Measurements from ENCODE around the gene RARRES2. TPM values are rescaled to one million over a fixed set of nuclear protein-coding genes. Genes with fewer than 3 reads are reported as not detected.

RARRES2 gene
- total RNA-seq, 2 experiments from 2014 or later, result not detected

DNA sequence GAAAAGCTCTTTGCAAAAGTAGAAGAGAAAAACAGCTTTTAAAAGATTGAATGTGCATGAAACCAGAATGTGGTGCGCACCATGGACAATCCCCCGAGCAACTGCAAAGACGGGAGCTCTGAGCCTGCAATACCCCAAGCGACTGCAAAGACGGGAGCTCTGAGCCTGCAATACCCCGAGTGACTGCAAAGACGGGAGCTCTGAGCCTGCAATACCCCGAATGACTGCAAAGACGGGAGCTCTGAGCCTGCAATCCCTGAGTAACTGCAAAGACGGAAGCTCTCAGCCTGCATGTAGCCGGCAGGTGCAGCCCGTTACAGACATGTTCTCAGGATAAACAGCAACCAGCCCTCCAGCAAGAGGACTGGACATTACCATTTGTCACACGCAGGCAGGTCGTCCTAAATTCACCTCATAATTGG lies 43.9 kb upstream of the RARRES2 start:
- H3K36me3 ChIP-seq (ENCODE audit: insufficient read depth, low read length), result no peaks in the 10 kb centered on the region
- no peak for TF ChIP-seq EZH2phosphoT487 (IDR thresholded peaks at IDR 0.05; ENCODE audit: borderline replicate concordance, low read depth, low read length)
- TF ChIP-seq, protein P1, sequence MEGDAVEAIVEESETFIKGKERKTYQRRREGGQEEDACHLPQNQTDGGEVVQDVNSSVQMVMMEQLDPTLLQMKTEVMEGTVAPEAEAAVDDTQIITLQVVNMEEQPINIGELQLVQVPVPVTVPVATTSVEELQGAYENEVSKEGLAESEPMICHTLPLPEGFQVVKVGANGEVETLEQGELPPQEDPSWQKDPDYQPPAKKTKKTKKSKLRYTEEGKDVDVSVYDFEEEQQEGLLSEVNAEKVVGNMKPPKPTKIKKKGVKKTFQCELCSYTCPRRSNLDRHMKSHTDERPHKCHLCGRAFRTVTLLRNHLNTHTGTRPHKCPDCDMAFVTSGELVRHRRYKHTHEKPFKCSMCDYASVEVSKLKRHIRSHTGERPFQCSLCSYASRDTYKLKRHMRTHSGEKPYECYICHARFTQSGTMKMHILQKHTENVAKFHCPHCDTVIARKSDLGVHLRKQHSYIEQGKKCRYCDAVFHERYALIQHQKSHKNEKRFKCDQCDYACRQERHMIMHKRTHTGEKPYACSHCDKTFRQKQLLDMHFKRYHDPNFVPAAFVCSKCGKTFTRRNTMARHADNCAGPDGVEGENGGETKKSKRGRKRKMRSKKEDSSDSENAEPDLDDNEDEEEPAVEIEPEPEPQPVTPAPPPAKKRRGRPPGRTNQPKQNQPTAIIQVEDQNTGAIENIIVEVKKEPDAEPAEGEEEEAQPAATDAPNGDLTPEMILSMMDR (conservative IDR thresholded peaks at IDR 0.05; ENCODE audit: low read length), result no peak
- no TSS peak for BruUV-seq (replicated peaks)
- no peak overlapping the region for H3K4me2 ChIP-seq (ENCODE audit: low read length)
- CTCF ChIA-PET (ENCODE audit: unreplicated experiment), result no interaction called here
- intact Hi-C loops (cut with micrococcal nuclease; ENCODE audit: unreplicated experiment), result no loop called here
- H3K9me3 ChIP-seq (ENCODE audit: low read length), result no peaks in the 10 kb centered on the region
- no peak overlapping the region for H2AFZ ChIP-seq (ENCODE audit: low read length)
- no peak overlapping the region for H3K27ac ChIP-seq (ENCODE audit: low read depth, low read length, poor library complexity, severe bottlenecking)
- no peak overlapping the region for H3K4me3 ChIP-seq (ENCODE audit: low read depth, low read length, poor library complexity, severe bottlenecking)
- H3K9me2 ChIP-seq (ENCODE audit: insufficient read depth, low read length), result no peaks in the 10 kb centered on the region
- DNase-seq (ENCODE audit: low spot score), result no peak
- H4K20me1 ChIP-seq (ENCODE audit: insufficient read depth, low read length), result no peaks in the 10 kb centered on the region
- peaks cover 32% of the 10 kb centered on the region for H3K4me1 ChIP-seq (ENCODE audit: insufficient read depth, low read length, poor library complexity, severe bottlenecking)
- POLR2A ChIA-PET, result interaction anchor here (1.0 to 1.4 kb wide), 2 partner anchors 17 to 21 kb away, joined by 4 to 5 read pairs; no protein-coding TSS in a partner anchor
- no peaks in the 10 kb centered on the region for H3K79me2 ChIP-seq (ENCODE audit: insufficient read depth, low read depth, low read length)

DNA sequence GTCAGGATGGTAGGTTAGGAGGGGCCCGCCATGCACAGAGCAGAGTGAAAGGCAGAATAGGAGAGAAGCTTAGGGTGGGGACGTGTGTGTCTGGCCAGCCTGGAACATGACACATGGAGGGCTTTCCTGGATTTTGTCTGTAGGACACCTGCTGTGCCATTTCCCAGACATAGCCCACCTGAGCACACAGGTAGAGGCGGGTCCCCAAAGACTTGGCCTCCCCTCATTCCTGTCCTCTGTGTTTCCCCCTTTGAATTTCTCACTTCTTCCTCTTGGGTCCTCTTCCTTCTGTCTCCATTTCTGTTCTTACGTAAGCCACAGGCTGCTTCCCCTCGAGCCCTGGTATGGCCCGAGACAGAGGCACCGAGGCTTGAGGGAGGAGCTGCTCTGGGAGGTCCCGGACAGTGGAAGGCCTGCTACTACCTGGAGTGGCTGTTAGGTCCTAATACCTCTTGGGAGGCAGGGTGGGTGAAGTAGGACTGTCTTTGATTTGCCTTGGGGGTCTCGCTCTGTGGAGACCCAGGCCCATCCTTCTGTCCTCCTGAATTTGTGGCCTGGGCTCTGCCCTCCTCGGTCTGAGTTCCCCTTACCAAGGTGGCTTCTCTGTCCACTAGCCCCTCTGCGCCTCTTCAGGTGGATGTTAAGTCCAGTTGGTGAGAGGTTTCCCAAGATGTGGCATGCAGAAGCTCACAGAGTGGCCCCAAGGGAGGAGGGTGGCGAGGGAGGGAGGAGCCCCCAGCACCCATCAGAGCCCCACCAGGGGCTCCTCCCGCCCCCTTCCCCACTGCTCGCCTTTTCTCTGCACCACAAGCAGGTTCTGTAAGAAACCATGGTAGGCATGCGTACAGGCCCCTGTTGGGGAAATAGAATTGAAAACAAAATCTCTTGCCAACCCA lies 43.2 kb upstream of the RARRES2 start:
- TF ChIP-seq, protein P1 (conservative IDR thresholded peaks at IDR 0.05; ENCODE audit: low read length), result no peak
- TF ChIP-seq EZH2phosphoT487 (IDR thresholded peaks at IDR 0.05; ENCODE audit: borderline replicate concordance, low read depth, low read length), result no peak
- Histone ChIP-seq H4K20me1 (ENCODE audit: insufficient read depth, low read length) (no peaks in the 10 kb centered on the region), H3K4me3 (ENCODE audit: low read depth, low read length, poor library complexity, severe bottlenecking) (no peak overlapping the region), H3K9me2 (ENCODE audit: insufficient read depth, low read length) (no peaks in the 10 kb centered on the region), H3K9me3 (ENCODE audit: low read length) (no peaks in the 10 kb centered on the region), H3K79me2 (ENCODE audit: insufficient read depth, low read depth, low read length) (no peaks in the 10 kb centered on the region), H3K36me3 (ENCODE audit: insufficient read depth, low read length) (no peaks in the 10 kb centered on the region), H3K4me2 (ENCODE audit: low read length) (no peak overlapping the region), H3K27ac (ENCODE audit: low read depth, low read length, poor library complexity, severe bottlenecking) (no peak overlapping the region), H2AFZ (ENCODE audit: low read length) (no peak overlapping the region), H3K4me1 (ENCODE audit: insufficient read depth, low read length, poor library complexity, severe bottlenecking) (peaks cover 39% of the 10 kb centered on the region)
- DNase-seq (ENCODE audit: low spot score), result no peak
- POLR2A ChIA-PET, result interaction anchor here (1.0 to 1.4 kb wide), 3 partner anchors 8 to 22 kb away, joined by 3 to 5 read pairs (median 4); no protein-coding TSS in a partner anchor
- CTCF ChIA-PET (ENCODE audit: unreplicated experiment), result no interaction called here
- no TSS peak for BruUV-seq (replicated peaks)
- intact Hi-C loops (cut with micrococcal nuclease; ENCODE audit: unreplicated experiment), result no loop called here

Measured in OCI-LY7 (cell line).